K562 (cell line): Measurements from ENCODE around the gene SANBR.

Source experiments
- ELF2 ChIP-seq: fragments of 250-450 bp; sonication (Bioruptor Pico); IDR thresholded peaks from 2 replicates; pipeline ENCODE4 v1.5.0; 2021; ENCODE audit warnings: mild to moderate bottlenecking
- ZC3H11A ChIP-seq: IDR thresholded peaks from 2 replicates; pipeline ENCODE4 v1.6.1; 2012; ENCODE audit warnings: low read depth, low read length, improper control_type of control experiment
- ZNF175 ChIP-seq: fragments of 200-800 bp; sonication (Bioruptor generic); IDR thresholded peaks from 2 replicates; pipeline ENCODE4 v1.6.1; 2016; ENCODE audit warnings: low read depth, mild to moderate bottlenecking, missing genetic modification characterization, missing compliant biosample characterization

DNA sequence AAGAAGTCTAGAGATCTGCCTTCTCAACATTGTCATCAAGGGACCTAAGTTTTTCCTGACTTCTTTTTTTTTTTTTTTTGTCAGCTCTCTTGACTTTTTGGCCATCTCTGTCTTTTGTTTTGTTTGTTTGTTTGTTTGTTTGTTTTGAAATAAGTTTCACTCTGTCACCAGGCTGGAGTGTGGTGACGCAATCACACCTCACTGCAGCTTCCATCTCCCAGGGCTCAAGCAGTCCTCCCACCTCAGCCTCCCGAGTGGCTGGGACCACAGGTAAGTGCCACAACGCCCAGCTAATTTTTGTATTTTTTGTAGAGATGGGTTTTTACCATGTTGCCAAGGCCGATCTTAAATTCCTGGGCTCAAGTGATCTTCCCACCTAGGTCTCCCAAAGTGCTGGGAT, 42.0 kb upstream of the SANBR start:
- no peak for TF ChIP-seq ZC3H11A
- no peak for TF ChIP-seq ELF2 (CRISPR knock-in tag)
- TF ChIP-seq ZNF175 (CRISPR knock-in tag): no peak
